OCI-LY1 (cell line): ENCODE data around the gene SHANK3.

Source experiments
- CTCF ChIP-seq: fragments of 200-600 bp; sonication (generic), shearing (Covaris generic); IDR thresholded peaks from 2 replicates; pipeline ENCODE4 v1.5.1; 2017; ENCODE audit warnings: mild to moderate bottlenecking, antibody characterized with exemption, low read length, moderate library complexity, mixed read lengths
- EZH2 ChIP-seq: fragments of 200-600 bp; sonication (generic), shearing (Covaris generic); IDR thresholded peaks from 2 replicates; pipeline ENCODE4 v1.8.0; 2017; ENCODE audit warnings: borderline replicate concordance, mixed run types, mild to moderate bottlenecking, antibody characterized with exemption, low read length, moderate library complexity, mixed read lengths

- TF ChIP-seq CTCF = no peak
- no peak for TF ChIP-seq EZH2
These were observed 20.8 kb downstream of the SHANK3 start for GRCh38 chr22:50693462-50693861.
